HepG2 (cell line): Measurements from ENCODE around the gene GASK1A.

Experiments
- GABPB1 ChIP-seq: IDR thresholded peaks from 2 replicates; pipeline ENCODE4 v1.6.1; 2016; ENCODE audit warnings: mild to moderate bottlenecking, missing genetic modification reagents, moderate library complexity, missing compliant biosample characterization
- NFATC3 ChIP-seq: sonication (generic); formaldehyde crosslinking; IDR thresholded peaks from 2 replicates; pipeline ENCODE4 v1.5.1; 2020; ENCODE audit warnings: mild to moderate bottlenecking, missing genetic modification reagents
- TARDBP ChIP-seq: sonication (generic); formaldehyde crosslinking; IDR thresholded peaks from 2 replicates; pipeline ENCODE4 v1.8.0; 2022; ENCODE audit warnings: mild to moderate bottlenecking, missing genetic modification reagents
- TF ChIP-seq, protein P1 (sequence below): sonication (generic); formaldehyde crosslinking; IDR thresholded peaks from 2 replicates; pipeline ENCODE4 v1.8.0; 2022; ENCODE audit warnings: missing genetic modification reagents, low read depth, mild to moderate bottlenecking, borderline replicate concordance
- TF ChIP-seq, protein P2 (sequence below): sonication (generic); formaldehyde crosslinking; IDR thresholded peaks from 2 replicates; pipeline ENCODE4 v1.4.0; 2020; ENCODE audit warnings: missing genetic modification reagents

DNA sequence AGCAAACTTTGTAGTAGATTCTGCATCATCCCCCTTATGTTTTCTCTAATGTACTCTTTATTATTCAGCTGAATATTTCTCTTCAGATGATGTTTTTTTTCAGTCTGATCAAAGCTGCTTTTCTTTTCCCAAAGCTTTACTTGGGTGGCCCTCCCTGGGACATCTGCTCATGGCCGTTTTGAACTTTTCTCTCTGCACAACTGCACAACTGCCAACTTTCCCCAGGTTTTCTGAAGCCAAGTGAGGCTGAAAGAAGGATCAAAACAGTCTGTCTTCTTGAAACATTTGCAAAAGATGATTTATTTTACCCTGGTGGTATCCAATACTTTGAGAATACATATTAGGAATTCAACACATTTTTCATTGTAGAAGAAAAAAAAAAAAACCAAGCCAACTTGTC, 43.0 kb downstream of the GASK1A start:
- TF ChIP-seq TARDBP (no peak), NFATC3 (CRISPR knock-in tag) (no peak), GABPB1 (CRISPR knock-in tag) (no peak)
- TF ChIP-seq, protein P1, sequence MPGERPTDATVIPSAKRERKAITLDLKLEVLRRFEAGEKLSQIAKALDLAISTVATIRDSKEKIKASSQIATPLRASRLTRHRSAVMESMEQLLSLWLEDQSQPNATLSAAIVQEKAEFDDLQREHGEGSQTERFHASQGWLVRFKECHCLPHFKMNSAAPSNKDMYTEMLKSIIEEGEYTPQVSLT (CRISPR knock-in tag), result no peak
- TF ChIP-seq, protein P2, sequence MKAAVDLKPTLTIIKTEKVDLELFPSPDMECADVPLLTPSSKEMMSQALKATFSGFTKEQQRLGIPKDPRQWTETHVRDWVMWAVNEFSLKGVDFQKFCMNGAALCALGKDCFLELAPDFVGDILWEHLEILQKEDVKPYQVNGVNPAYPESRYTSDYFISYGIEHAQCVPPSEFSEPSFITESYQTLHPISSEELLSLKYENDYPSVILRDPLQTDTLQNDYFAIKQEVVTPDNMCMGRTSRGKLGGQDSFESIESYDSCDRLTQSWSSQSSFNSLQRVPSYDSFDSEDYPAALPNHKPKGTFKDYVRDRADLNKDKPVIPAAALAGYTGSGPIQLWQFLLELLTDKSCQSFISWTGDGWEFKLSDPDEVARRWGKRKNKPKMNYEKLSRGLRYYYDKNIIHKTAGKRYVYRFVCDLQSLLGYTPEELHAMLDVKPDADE (CRISPR knock-in tag), result no peak
